Naive thymus-derived CD8-positive, alpha-beta T cell (primary cell): ENCODE measurements around the gene MOCS1. TPM values are rescaled to one million over a fixed set of nuclear protein-coding genes. Genes with fewer than 3 reads are reported as not detected.

Experiments used
- ATAC-seq, 2 donors: fragments of 150-1000 bp; cut with Tn5 transposase in 1 of 2; sonication (Bioruptor Pico), chemical (Tn5 transposase) in 1 of 2; 1 replicate in 1 of 2; 2 replicates in 1 of 2; pipeline ENCODE4 v1.10.0; 2021; ENCODE audit warnings: mild to moderate bottlenecking in 2 of 2, moderate library complexity in 2 of 2
- POLR2A ChIA-PET: fragments of 350-600 bp; sonication (Branson Sonifier 250); formaldehyde crosslinking; loops from one replicate; lab custom pipeline; 2021; ENCODE audit warnings: antibody characterized with exemption; lab: Charles Lee
- DNase-seq, 10 donors: peaks; one replicate each; pipeline versions ENCODE4 v3.0.0 to v3.0.0-alpha.2; 2020 to 2022
- H3K27ac Mint-ChIP-seq, 10 donors: one replicate each; pipeline ENCODE4 v1.8.0; 2020 to 2022; ENCODE audit warnings: mild to moderate bottlenecking in 10 of 10, mixed read lengths in 10 of 10, moderate library complexity in 4 of 10, inconsistent platforms in 1 of 10
- H3K27me3 Mint-ChIP-seq, 5 donors: one replicate each; pipeline ENCODE4 v1.8.0; 2021 to 2022; ENCODE audit warnings: mixed read lengths in 5 of 5
- H3K36me3 Mint-ChIP-seq, 3 donors: one replicate each; pipeline ENCODE4 v1.8.0; 2020 to 2022; ENCODE audit warnings: mixed read lengths in 3 of 3, mild to moderate bottlenecking in 2 of 3, inconsistent platforms in 1 of 3
- H3K4me1 Mint-ChIP-seq, 4 donors: one replicate each; pipeline ENCODE4 v1.8.0; 2021 to 2022; ENCODE audit warnings: mixed read lengths in 4 of 4
- H3K4me3 Mint-ChIP-seq, 10 donors: one replicate each; pipeline ENCODE4 v1.8.0; 2020 to 2022; ENCODE audit warnings: mild to moderate bottlenecking in 10 of 10, mixed read lengths in 10 of 10, moderate library complexity in 6 of 10, inconsistent platforms in 1 of 10
- H3K9me3 Mint-ChIP-seq, 9 donors: one replicate each; pipeline ENCODE4 v1.8.0; 2020 to 2022; ENCODE audit warnings: mixed read lengths in 9 of 9, mild to moderate bottlenecking in 3 of 9, inconsistent platforms in 1 of 9, moderate library complexity in 1 of 9
- polyA plus RNA-seq, 3 donors: library from polyadenylated mRNA; unstranded; fragments of 300-500 nt; fragmentation: Illumina TruSeq; gene quantifications; one replicate each; pipeline ENCODE4 v1.2.3, GENCODE V29; 2021
- total RNA-seq, 8 experiments: library from RNA in 2 of 8; stranded (reverse) in 2 of 8; gene quantifications; one replicate each; pipeline ENCODE4 v1.2.3 and lab custom pipeline; 2021 to 2026

MOCS1 gene
- total and polyA plus RNA-seq, 5 experiments from 2014 or later, result 0.92 to 3.4 (median 2.2) TPM

- POLR2A ChIA-PET, result no interaction called here
- H3K27me3 Mint-ChIP-seq, result peaks cover 0 to 9% (median 0%) of the 10 kb centered on the region in 5 donors
- no peak overlapping the region for H3K27ac Mint-ChIP-seq
- H3K4me3 Mint-ChIP-seq, result no peak overlapping the region
- H3K36me3 Mint-ChIP-seq, result no peaks in the 10 kb centered on the region
- H3K4me1 Mint-ChIP-seq, result no peaks in the 10 kb centered on the region
- H3K9me3 Mint-ChIP-seq, result no peaks in the 10 kb centered on the region
- no peak for ATAC-seq
- no peak for DNase-seq
Observed at GRCh38 chr6:39942903-39943580, 8.8 kb upstream of the MOCS1 start.

GRCh38 chr6:39941820-39942219 is 7.6 kb upstream of the MOCS1 start:
- no peaks in the 10 kb centered on the region for H3K36me3 Mint-ChIP-seq
- POLR2A ChIA-PET, result no interaction called here
- no peak overlapping the region for H3K4me3 Mint-ChIP-seq
- H3K9me3 Mint-ChIP-seq, result no peaks in the 10 kb centered on the region
- DNase-seq, result no peak
- no peak for ATAC-seq
- no peaks in the 10 kb centered on the region for H3K4me1 Mint-ChIP-seq
- H3K27ac Mint-ChIP-seq, result no peak overlapping the region
- H3K27me3 Mint-ChIP-seq, result peaks cover 0 to 9% (median 0%) of the 10 kb centered on the region in 5 donors

GRCh38 chr6:39941138-39941537 is 6.9 kb upstream of the MOCS1 start:
- POLR2A ChIA-PET, result no interaction called here
- DNase-seq (no peak), ATAC-seq (no peak)
- Mint-ChIP-seq H3K27me3 (peaks cover 0 to 9% (median 0%) of the 10 kb centered on the region in 5 donors), H3K27ac (no peak overlapping the region), H3K4me3 (no peak overlapping the region), H3K9me3 (no peaks in the 10 kb centered on the region), H3K36me3 (no peaks in the 10 kb centered on the region), H3K4me1 (no peaks in the 10 kb centered on the region)

GRCh38 chr6:39938773-39939654 is 4.8 kb upstream of the MOCS1 start:
- H3K4me3 Mint-ChIP-seq, result no peak overlapping the region
- DNase-seq (no peak), ATAC-seq (no peak)
- H3K4me1 Mint-ChIP-seq, result peaks cover 3 to 10% (median 8%) of the 10 kb centered on the region in 4 donors
- no peak overlapping the region for H3K27ac Mint-ChIP-seq
- POLR2A ChIA-PET, result no interaction called here
- peaks cover 0 to 8% (median 0%) of the 10 kb centered on the region in 5 donors for H3K27me3 Mint-ChIP-seq
- no peaks in the 10 kb centered on the region for H3K36me3 Mint-ChIP-seq
- no peaks in the 10 kb centered on the region for H3K9me3 Mint-ChIP-seq

GRCh38 chr6:39937686-39938333 is 3.5 kb upstream of the MOCS1 start:
- H3K9me3 Mint-ChIP-seq, result no peaks in the 10 kb centered on the region
- ATAC-seq, result no peak
- H3K4me3 Mint-ChIP-seq, result no peak overlapping the region
- no peak for DNase-seq
- peaks cover 0 to 11% (median 0%) of the 10 kb centered on the region in 5 donors for H3K27me3 Mint-ChIP-seq
- peaks cover 5 to 22% (median 14%) of the 10 kb centered on the region in 4 donors for H3K4me1 Mint-ChIP-seq
- POLR2A ChIA-PET, result no interaction called here
- H3K27ac Mint-ChIP-seq, result no peak overlapping the region
- H3K36me3 Mint-ChIP-seq, result no peaks in the 10 kb centered on the region

- no peaks in the 10 kb centered on the region for H3K9me3 Mint-ChIP-seq
- no peaks in the 10 kb centered on the region for H3K36me3 Mint-ChIP-seq
- POLR2A ChIA-PET, result no interaction called here
- no peak for DNase-seq
- peak overlapping the region in 1 of 10 donors; percentile 2 for H3K4me3 Mint-ChIP-seq
- H3K27me3 Mint-ChIP-seq, result peaks cover 0 to 11% (median 0%) of the 10 kb centered on the region in 5 donors
- peaks cover 8 to 28% (median 19%) of the 10 kb centered on the region in 4 donors for H3K4me1 Mint-ChIP-seq
- peak overlapping the region in 1 of 10 donors; percentile 9 for H3K27ac Mint-ChIP-seq
- ATAC-seq, result no peak
Observed at GRCh38 chr6:39936857-39937256, 2.6 kb upstream of the MOCS1 start.

GRCh38 chr6:39935241-39935640 is 979 bp upstream of the MOCS1 start:
- Mint-ChIP-seq H3K4me3 (peak overlapping the region in 4 of 10 donors; percentile 27 to 84 (median 34)), H3K36me3 (no peaks in the 10 kb centered on the region), H3K4me1 (peaks cover 12 to 32% (median 19%) of the 10 kb centered on the region in 4 donors), H3K27ac (no peak overlapping the region), H3K27me3 (peaks cover 0 to 11% (median 0%) of the 10 kb centered on the region in 5 donors), H3K9me3 (no peaks in the 10 kb centered on the region)
- no peak for ATAC-seq
- DNase-seq, result no peak
- POLR2A ChIA-PET, result no interaction called here

GRCh38 chr6:39933669-39934130 is 562 bp downstream of the MOCS1 start:
- Mint-ChIP-seq H3K4me1 (peaks cover 12 to 37% (median 23%) of the 10 kb centered on the region in 4 donors), H3K27me3 (peaks cover 0 to 11% (median 0%) of the 10 kb centered on the region in 5 donors), H3K4me3 (peak overlapping the region; percentile 75 to 95 (median 88)), H3K36me3 (no peaks in the 10 kb centered on the region), H3K27ac (peak overlapping the region; percentile 62 to 87 (median 79)), H3K9me3 (no peaks in the 10 kb centered on the region)
- DNase-seq (no peak), ATAC-seq (peak; percentile 31 to 44)
- POLR2A ChIA-PET, result interaction anchor here (1.3 kb wide), 1 partner anchor 12 kb away, joined by 3 read pairs; no protein-coding TSS in a partner anchor

GRCh38 chr6:39932386-39932910 is 1.8 kb downstream of the MOCS1 start:
- POLR2A ChIA-PET, result no interaction called here
- ATAC-seq, result no peak
- peak overlapping the region in 3 of 10 donors; percentile 63 to 87 (median 66) for H3K27ac Mint-ChIP-seq

GRCh38 chr6:39931607-39932006 is 2.7 kb downstream of the MOCS1 start:
- H3K27ac Mint-ChIP-seq, result peak overlapping the region in 4 of 10 donors; percentile 7 to 74 (median 60)
- H3K27me3 Mint-ChIP-seq, result peaks cover 0 to 8% (median 0%) of the 10 kb centered on the region in 5 donors
- no peaks in the 10 kb centered on the region for H3K9me3 Mint-ChIP-seq
- no peaks in the 10 kb centered on the region for H3K36me3 Mint-ChIP-seq
- H3K4me3 Mint-ChIP-seq, result peak overlapping the region in 2 of 10 donors; percentile 18 to 54
- no peak for ATAC-seq
- DNase-seq, result no peak
- POLR2A ChIA-PET, result no interaction called here
- peaks cover 12 to 38% (median 24%) of the 10 kb centered on the region in 4 donors for H3K4me1 Mint-ChIP-seq

More at GRCh38 chr6:39932386-39932910, 1.8 kb downstream of the MOCS1 start:
- no peaks in the 10 kb centered on the region for H3K9me3 Mint-ChIP-seq
- H3K4me1 Mint-ChIP-seq, result peaks cover 12 to 37% (median 24%) of the 10 kb centered on the region in 4 donors
- peak overlapping the region in 2 of 10 donors; percentile 12 to 95 for H3K4me3 Mint-ChIP-seq
- no peak for DNase-seq
- H3K36me3 Mint-ChIP-seq, result no peaks in the 10 kb centered on the region
- peaks cover 0 to 11% (median 0%) of the 10 kb centered on the region in 5 donors for H3K27me3 Mint-ChIP-seq

GRCh38 chr6:39930540-39930939 is 3.7 kb downstream of the MOCS1 start:
- Mint-ChIP-seq H3K9me3 (peaks cover 0 to 4% (median 0%) of the 10 kb centered on the region in 9 donors), H3K27me3 (peaks cover 0 to 7% (median 0%) of the 10 kb centered on the region in 5 donors), H3K4me1 (peaks cover 12 to 43% (median 29%) of the 10 kb centered on the region in 4 donors), H3K4me3 (no peak overlapping the region), H3K27ac (no peak overlapping the region), H3K36me3 (no peaks in the 10 kb centered on the region)
- DNase-seq (no peak), ATAC-seq (no peak)
- POLR2A ChIA-PET, result no interaction called here
